Mucosa of descending colon (tissue), 3 donors: ENCODE results near the gene MRAP. TPM values are rescaled to one million over a fixed set of nuclear protein-coding genes. Genes with fewer than 3 reads are reported as not detected.
A peak's percentile ranks its signal among the peaks of the same experiment; 100 is the strongest.

Source experiments
- ATAC-seq: fragments of 200-7000 bp; cut with Tn5 transposase; one replicate; pipeline ENCODE4 v1.9.1; 2020; ENCODE audit warnings: mild to moderate bottlenecking, moderate library complexity
- DNase-seq, 3 donors: peaks; one replicate each; pipeline ENCODE4 v3.0.0-alpha.2; 2020
- H3K36me3 ChIP-seq: fragments of 200-600 bp; one replicate; pipeline ENCODE4 v1.8.0; 2021; ENCODE audit warnings: low read depth, mild to moderate bottlenecking
- H3K4me1 ChIP-seq: fragments of 200-600 bp; one replicate; pipeline ENCODE4 v1.8.0; 2021; ENCODE audit warnings: low read depth, mild to moderate bottlenecking
- H3K4me3 ChIP-seq: fragments of 200-600 bp; one replicate; pipeline ENCODE4 v1.8.0; 2021; ENCODE audit warnings: mild to moderate bottlenecking
- H3K9me3 ChIP-seq: fragments of 200-600 bp; one replicate; pipeline ENCODE4 v1.8.0; 2021; ENCODE audit warnings: mild to moderate bottlenecking
- intact Hi-C, 2 donors: fragments of 100-400 bp; cut with DNase I in 1 of 2; cut with micrococcal nuclease in 1 of 2; formaldehyde crosslinking; loops; one replicate each; pipeline versions ENCODE4 v1.11.0 to v1.11.1; 2022; cut with DNase I, micrococcal nuclease
- total RNA-seq, 3 donors: library from RNA; stranded (reverse); fragmentation: NEBNext Ultra II Directional in 2 of 3; extraction: Animal tissue kit (Norgen Biotek cat#: 25700) in 2 of 3; gene quantifications; one replicate each; pipeline versions ENCODE4 v1.2.1 to v1.2.4, GENCODE V29; 2021 to 2023
- TF ChIP-seq, protein P1 (sequence below): fragments of 200-600 bp; IDR thresholded peaks from one replicate; pipeline ENCODE4 v1.8.0; 2022; ENCODE audit warnings: antibody characterized with exemption, mild to moderate bottlenecking
- donor health status: DM: no; HTN: no; CAD: no; lungs with moderate emphysema.
- donor health status: DM: no; HTN: no; CAD: no.
- donor health status: DM: no; HTN: yes; CAD: no.

Gene MRAP
- total RNA-seq, 3 donors from 2014 or later, result not detected

DNA sequence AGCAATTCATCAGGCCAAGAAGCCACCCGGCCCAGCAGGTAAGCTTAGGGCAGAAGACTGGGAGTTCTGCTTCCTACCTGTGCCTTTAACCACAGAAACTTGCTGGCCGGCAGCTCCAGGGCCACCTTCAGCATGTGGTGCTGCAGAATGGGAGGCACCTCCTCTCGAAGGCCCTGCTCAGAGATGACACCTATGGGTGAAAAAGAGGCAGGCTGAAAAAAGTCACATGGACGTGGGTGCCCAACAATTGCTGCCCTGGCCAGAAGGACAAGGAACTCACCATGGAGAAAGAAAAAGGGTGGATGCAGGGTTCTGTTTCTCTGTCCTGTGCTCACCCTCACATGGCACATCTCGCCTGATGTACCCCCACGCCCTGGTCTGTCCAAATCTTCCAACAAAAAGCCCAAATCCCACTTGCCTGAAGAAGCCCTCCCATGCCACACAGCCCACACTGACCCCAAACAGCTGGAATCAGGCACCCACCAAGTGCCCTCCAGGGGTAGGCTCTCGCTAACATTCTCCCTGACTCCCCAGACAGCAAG, 61.1 kb downstream of the MRAP start:
- peak; percentile 43 for ATAC-seq
- TF ChIP-seq, protein P1, sequence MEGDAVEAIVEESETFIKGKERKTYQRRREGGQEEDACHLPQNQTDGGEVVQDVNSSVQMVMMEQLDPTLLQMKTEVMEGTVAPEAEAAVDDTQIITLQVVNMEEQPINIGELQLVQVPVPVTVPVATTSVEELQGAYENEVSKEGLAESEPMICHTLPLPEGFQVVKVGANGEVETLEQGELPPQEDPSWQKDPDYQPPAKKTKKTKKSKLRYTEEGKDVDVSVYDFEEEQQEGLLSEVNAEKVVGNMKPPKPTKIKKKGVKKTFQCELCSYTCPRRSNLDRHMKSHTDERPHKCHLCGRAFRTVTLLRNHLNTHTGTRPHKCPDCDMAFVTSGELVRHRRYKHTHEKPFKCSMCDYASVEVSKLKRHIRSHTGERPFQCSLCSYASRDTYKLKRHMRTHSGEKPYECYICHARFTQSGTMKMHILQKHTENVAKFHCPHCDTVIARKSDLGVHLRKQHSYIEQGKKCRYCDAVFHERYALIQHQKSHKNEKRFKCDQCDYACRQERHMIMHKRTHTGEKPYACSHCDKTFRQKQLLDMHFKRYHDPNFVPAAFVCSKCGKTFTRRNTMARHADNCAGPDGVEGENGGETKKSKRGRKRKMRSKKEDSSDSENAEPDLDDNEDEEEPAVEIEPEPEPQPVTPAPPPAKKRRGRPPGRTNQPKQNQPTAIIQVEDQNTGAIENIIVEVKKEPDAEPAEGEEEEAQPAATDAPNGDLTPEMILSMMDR, result no peak
- Histone ChIP-seq H3K36me3 (no peaks in the 10 kb centered on the region), H3K4me3 (no peak overlapping the region), H3K9me3 (no peaks in the 10 kb centered on the region), H3K4me1 (peaks cover 5% of the 10 kb centered on the region)
- intact Hi-C loops, result no loop called here
- no peak for DNase-seq

DNA sequence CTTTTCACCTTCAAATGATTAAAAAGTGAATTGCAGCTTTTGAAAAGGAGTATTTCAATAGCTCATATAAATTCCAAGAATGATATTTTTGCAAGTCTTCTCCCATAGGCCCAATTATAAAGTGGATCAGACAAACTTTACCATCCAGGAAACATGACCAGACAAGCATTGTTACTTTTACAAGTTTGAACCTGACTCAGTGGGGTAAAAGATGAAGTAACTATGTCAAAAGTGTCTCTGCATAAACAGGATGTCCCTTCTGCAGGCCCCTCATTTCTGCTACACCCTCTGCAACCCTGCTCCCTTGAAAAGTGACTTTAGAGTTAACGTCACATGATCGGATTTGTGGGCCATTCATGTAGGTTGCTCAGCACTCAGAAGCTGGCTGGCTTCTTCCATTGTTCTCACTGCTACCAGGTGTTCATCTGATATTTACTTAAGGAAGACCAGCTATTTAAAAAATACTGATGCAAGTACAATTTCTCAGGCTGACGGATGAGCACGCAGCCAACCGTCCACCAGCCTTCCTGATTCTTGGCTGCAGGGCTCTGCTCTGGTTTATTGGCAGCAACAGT, 61.8 kb downstream of the MRAP start:
- H3K4me1 ChIP-seq, result peaks cover 5% of the 10 kb centered on the region
- ATAC-seq (no peak), DNase-seq (no peak)
- no peak overlapping the region for H3K4me3 ChIP-seq
- intact Hi-C loops, result no loop called here
- TF ChIP-seq, protein P1, result no peak
- H3K9me3 ChIP-seq, result no peaks in the 10 kb centered on the region
- no peaks in the 10 kb centered on the region for H3K36me3 ChIP-seq

Other genes starting within 250 kb of the MRAP start
- gene MIS18A, start 19.8 kb upstream of the MRAP start, total RNA-seq, result 10 to 100 TPM in 1 of 3 donors, 1 to 10 TPM in 2; 6.6 to 16.3 (median 6.9) TPM
- 10 to 100 TPM in 1 of 3 donors, 1 to 10 TPM in 2; 8.4 to 13.5 (median 8.7) TPM for gene URB1, start 94.2 kb downstream of the MRAP start, total RNA-seq
- gene EVA1C, start 113.9 kb downstream of the MRAP start, total RNA-seq, result 10 to 100 TPM; 13.7 to 27.8 (median 15.3) TPM